Neutrophil (primary cell): ENCODE data around the gene CER1.

Source experiments
- H3K27ac ChIP-seq: fragments of 200-600 bp; sonication (generic); 2 replicates; pipeline ENCODE4 v1.5.1; 2016; ENCODE audit warnings: mild to moderate bottlenecking, moderate library complexity
- H3K27me3 ChIP-seq: fragments of 200-600 bp; sonication (generic); 2 replicates; pipeline ENCODE4 v1.6.0; 2016; ENCODE audit warnings: mild to moderate bottlenecking
- H3K36me3 ChIP-seq: fragments of 200-600 bp; sonication (generic); 2 replicates; pipeline ENCODE4 v1.5.1; 2017
- H3K4me1 ChIP-seq, 2 experiments: fragments of 200-600 bp in 1 of 2; sonication (generic) in 1 of 2; 1 replicate in 1 of 2; 2 replicates in 1 of 2; pipeline versions ENCODE4 v1.5.1 to v1.6.1; 2013 to 2016; ENCODE audit warnings: low read depth in 1 of 2, low read length in 1 of 2, mild to moderate bottlenecking in 1 of 2, moderate library complexity in 1 of 2; ENCODE audit not compliant: control insufficient read depth in 1 of 2, insufficient read depth in 1 of 2
- H3K4me3 ChIP-seq, 2 experiments: fragments of 200-600 bp in 1 of 2; sonication (generic) in 1 of 2; 1 replicate in 1 of 2; 2 replicates in 1 of 2; pipeline ENCODE4 v1.5.1; 2013 to 2016; ENCODE audit warnings: low read depth in 1 of 2, low read length in 1 of 2, mild to moderate bottlenecking in 1 of 2, moderate library complexity in 1 of 2
- H3K9me3 ChIP-seq: fragments of 200-600 bp; sonication (generic); 2 replicates; pipeline ENCODE4 v1.5.1; 2016
- TF ChIP-seq, protein P1 (sequence below): fragments of 200-600 bp; sonication (generic); IDR thresholded peaks from 2 replicates; pipeline ENCODE4 v1.5.1; 2016; ENCODE audit warnings: antibody characterized with exemption

Gene CER1

GRCh38 chr9:14715102-14715501 lies 7.4 kb downstream of the CER1 start:
- TF ChIP-seq, protein P1, sequence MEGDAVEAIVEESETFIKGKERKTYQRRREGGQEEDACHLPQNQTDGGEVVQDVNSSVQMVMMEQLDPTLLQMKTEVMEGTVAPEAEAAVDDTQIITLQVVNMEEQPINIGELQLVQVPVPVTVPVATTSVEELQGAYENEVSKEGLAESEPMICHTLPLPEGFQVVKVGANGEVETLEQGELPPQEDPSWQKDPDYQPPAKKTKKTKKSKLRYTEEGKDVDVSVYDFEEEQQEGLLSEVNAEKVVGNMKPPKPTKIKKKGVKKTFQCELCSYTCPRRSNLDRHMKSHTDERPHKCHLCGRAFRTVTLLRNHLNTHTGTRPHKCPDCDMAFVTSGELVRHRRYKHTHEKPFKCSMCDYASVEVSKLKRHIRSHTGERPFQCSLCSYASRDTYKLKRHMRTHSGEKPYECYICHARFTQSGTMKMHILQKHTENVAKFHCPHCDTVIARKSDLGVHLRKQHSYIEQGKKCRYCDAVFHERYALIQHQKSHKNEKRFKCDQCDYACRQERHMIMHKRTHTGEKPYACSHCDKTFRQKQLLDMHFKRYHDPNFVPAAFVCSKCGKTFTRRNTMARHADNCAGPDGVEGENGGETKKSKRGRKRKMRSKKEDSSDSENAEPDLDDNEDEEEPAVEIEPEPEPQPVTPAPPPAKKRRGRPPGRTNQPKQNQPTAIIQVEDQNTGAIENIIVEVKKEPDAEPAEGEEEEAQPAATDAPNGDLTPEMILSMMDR: no peak
- no peaks in the 10 kb centered on the region for H3K4me1 ChIP-seq
- H3K36me3 ChIP-seq: no peaks in the 10 kb centered on the region
- no peak overlapping the region for H3K4me3 ChIP-seq
- no peaks in the 10 kb centered on the region for H3K9me3 ChIP-seq
- no peaks in the 10 kb centered on the region for H3K27me3 ChIP-seq
- no peak overlapping the region for H3K27ac ChIP-seq

DNA sequence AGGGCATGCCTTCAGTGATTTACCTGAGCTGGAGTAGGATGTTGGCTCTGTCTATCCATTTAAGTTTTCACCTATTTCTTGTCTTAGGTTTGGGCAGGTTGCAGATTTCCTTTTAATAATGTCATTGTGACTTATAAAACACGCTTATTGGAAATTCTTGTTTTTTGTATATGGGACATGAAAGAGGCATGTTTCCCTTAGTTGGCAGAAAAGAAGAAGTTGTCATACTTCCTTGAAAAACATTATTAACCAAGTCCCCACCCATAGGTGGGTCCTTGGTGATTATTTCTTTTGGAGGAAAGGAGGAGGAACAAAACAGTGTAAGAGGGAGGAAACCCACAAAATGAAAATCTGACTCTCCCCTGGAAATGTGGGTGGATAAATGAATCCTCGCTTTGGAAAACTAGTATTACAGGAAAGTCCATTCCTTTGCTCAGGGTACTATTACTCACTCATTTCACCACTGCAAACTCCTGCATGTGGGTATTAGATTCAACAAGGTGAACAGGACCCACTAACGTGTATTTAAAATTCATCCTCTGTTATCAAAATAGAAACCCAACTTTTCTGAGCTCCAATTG lies 9.3 kb downstream of the CER1 start:
- Histone ChIP-seq H3K27me3 (no peaks in the 10 kb centered on the region), H3K4me1 (no peaks in the 10 kb centered on the region), H3K9me3 (no peaks in the 10 kb centered on the region), H3K27ac (no peak overlapping the region), H3K4me3 (no peak overlapping the region), H3K36me3 (no peaks in the 10 kb centered on the region)
- TF ChIP-seq, protein P1: no peak

GRCh38 chr9:14710804-14711203 lies 11.7 kb downstream of the CER1 start:
- TF ChIP-seq, protein P1: no peak
- no peak overlapping the region for H3K4me3 ChIP-seq
- H3K27ac ChIP-seq: no peak overlapping the region

DNA sequence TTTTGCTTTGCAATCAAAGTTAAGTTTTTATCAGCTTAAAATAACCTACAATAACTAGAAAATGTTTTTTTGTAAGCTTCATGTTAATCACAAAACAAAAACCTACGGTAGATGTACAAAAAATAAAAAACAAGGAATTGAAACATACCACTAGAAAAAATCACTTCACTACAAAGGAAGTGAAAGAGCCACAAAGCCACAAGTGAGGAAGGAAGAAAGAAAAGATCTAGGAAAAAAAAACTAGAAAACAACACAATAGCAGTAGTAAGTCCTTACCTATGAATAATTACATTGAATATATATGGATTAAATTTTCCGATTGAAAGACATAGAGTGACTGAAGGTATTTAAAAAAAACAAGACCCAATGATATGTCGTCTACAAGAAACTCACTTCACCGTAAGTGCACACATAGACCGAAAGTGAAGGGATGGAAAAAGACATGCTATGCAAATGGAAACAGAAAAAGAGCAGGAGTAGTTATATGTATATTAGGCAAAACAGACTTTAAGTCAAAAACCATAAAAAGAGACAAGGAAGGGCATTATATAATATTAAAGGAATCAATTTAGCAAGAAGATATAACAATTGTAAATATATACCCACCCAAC lies 15.9 kb downstream of the CER1 start:
- Histone ChIP-seq H3K9me3 (no peaks in the 10 kb centered on the region), H3K27me3 (no peaks in the 10 kb centered on the region)

More at GRCh38 chr9:14710804-14711203, 11.7 kb downstream of the CER1 start:
- Histone ChIP-seq H3K4me1 (no peaks in the 10 kb centered on the region), H3K27me3 (no peaks in the 10 kb centered on the region), H3K9me3 (no peaks in the 10 kb centered on the region), H3K36me3 (no peaks in the 10 kb centered on the region)

DNA sequence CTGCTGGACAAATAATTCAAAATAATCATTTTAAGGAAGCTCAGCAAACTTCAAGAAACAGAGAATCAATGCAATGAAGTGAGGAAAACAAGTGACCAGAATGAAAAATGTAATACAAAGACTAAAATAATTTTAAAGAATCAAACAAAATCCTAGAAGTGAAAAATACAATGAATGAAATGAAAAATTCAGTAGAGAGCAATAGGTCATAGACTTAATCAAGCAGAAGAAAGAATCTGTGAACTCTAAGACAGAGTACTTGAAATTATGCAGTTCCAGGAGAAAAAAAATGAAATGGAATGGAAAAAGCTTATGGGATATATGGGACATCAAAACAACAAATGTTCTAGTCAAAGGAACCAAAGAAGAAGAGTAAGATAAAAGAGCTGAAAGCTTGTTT lies 17.5 kb downstream of the CER1 start:
- TF ChIP-seq, protein P1: no peak
- no peaks in the 10 kb centered on the region for H3K9me3 ChIP-seq
- no peaks in the 10 kb centered on the region for H3K4me1 ChIP-seq
- H3K27ac ChIP-seq: no peak overlapping the region
- no peak overlapping the region for H3K4me3 ChIP-seq
- no peaks in the 10 kb centered on the region for H3K27me3 ChIP-seq
- no peaks in the 10 kb centered on the region for H3K36me3 ChIP-seq

More for the DNA sequence above, 15.9 kb downstream of the CER1 start:
- H3K4me3 ChIP-seq: no peak overlapping the region
- TF ChIP-seq, protein P1: no peak
- H3K36me3 ChIP-seq: no peaks in the 10 kb centered on the region
- H3K27ac ChIP-seq: no peak overlapping the region
- no peaks in the 10 kb centered on the region for H3K4me1 ChIP-seq
